ENCODE data around the gene CFDP1. TPM values are rescaled to one million over a fixed set of nuclear protein-coding genes. Genes with fewer than 3 reads are reported as not detected.

The CFDP1 gene
- total RNA-seq, 1 experiment from 2014 or later: 32.1 TPM

DNA sequence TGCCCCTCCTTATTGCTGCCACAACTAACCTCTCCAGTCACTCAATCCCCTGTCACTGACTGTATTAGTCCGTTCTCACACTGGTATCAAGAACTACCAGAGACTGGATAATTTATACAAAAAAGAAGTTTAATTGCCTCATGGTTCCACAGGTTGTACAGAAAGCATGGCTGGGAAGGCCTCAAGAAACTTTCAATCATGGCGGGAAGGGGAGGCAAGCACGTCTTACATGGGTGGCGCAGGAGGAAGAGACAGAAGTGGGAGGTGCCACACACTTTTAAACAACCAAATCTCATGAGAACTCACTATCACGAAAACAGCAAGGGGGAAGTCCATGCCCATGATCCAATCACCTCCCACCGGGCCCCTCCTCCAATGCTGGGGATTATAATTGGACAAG lies 95.9 kb downstream of the CFDP1 start:
- BruUV-seq (replicated peaks): no TSS peak
- intact Hi-C loops (cut with micrococcal nuclease): no loop called here
- Histone ChIP-seq H3K27ac (ENCODE audit: low read length) (no peak overlapping the region), H3K36me3 (ENCODE audit: low read depth, low read length) (0 out of 2 replicates have a peak, but pooled peaks cover 3% of the 10 kb centered on the region), H3K9ac (ENCODE audit: low read length) (no peak overlapping the region), H3K27me3 (ENCODE audit: low read length) (no peaks in the 10 kb centered on the region), H3K9me2 (replicated peaks; ENCODE audit: low read length) (no peaks in the 10 kb centered on the region), H4K20me1 (ENCODE audit: low read length) (no peaks in the 10 kb centered on the region), H3K9me3 (ENCODE audit: low read length) (no peaks in the 10 kb centered on the region), H3K4me2 (ENCODE audit: low read length) (no peak overlapping the region), H3K79me2 (ENCODE audit: low read length) (no peaks in the 10 kb centered on the region), H3K4me1 (ENCODE audit: insufficient read depth, low read length) (peaks cover 21% of the 10 kb centered on the region), H3K4me3 (ENCODE audit: low read length) (no peak overlapping the region), H2AFZ (ENCODE audit: low read length) (no peak overlapping the region), H3F3A (ENCODE audit: low read length, unreplicated experiment) (no peaks in the 10 kb centered on the region)
- no peak for DNase-seq
- no peak for TF ChIP-seq EZH2phosphoT487 (IDR thresholded peaks at IDR 0.05; ENCODE audit: borderline replicate concordance, low read length)
- TF ChIP-seq, protein P1, sequence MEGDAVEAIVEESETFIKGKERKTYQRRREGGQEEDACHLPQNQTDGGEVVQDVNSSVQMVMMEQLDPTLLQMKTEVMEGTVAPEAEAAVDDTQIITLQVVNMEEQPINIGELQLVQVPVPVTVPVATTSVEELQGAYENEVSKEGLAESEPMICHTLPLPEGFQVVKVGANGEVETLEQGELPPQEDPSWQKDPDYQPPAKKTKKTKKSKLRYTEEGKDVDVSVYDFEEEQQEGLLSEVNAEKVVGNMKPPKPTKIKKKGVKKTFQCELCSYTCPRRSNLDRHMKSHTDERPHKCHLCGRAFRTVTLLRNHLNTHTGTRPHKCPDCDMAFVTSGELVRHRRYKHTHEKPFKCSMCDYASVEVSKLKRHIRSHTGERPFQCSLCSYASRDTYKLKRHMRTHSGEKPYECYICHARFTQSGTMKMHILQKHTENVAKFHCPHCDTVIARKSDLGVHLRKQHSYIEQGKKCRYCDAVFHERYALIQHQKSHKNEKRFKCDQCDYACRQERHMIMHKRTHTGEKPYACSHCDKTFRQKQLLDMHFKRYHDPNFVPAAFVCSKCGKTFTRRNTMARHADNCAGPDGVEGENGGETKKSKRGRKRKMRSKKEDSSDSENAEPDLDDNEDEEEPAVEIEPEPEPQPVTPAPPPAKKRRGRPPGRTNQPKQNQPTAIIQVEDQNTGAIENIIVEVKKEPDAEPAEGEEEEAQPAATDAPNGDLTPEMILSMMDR (conservative IDR thresholded peaks at IDR 0.05; ENCODE audit: low read depth, low read length): no peak
- TF ChIP-seq EZH2 (IDR thresholded peaks at IDR 0.05; ENCODE audit: low read length, unreplicated experiment): no peak
- ChIA-PET POLR2A (ENCODE audit: unreplicated experiment) (no interaction called here), CTCF (no interaction called here)
- ATAC-seq: no peak

- H3K27ac ChIP-seq (ENCODE audit: low read length): no peak overlapping the region
- no peak overlapping the region for H2AFZ ChIP-seq (ENCODE audit: low read length)
- no peak overlapping the region for H3K9ac ChIP-seq (ENCODE audit: low read length)
- no TSS peak for BruUV-seq (replicated peaks)
- H3K9me2 ChIP-seq (replicated peaks; ENCODE audit: low read length): no peaks in the 10 kb centered on the region
- ChIA-PET POLR2A (ENCODE audit: unreplicated experiment) (no interaction called here), CTCF (no interaction called here)
- no peaks in the 10 kb centered on the region for H3K9me3 ChIP-seq (ENCODE audit: low read length)
- no peak for ATAC-seq
- peaks cover 12% of the 10 kb centered on the region for H3K4me1 ChIP-seq (ENCODE audit: insufficient read depth, low read length)
- 0 out of 2 replicates have a peak, but pooled peaks cover 3% of the 10 kb centered on the region for H3K36me3 ChIP-seq (ENCODE audit: low read depth, low read length)
- no peak overlapping the region for H3K4me3 ChIP-seq (ENCODE audit: low read length)
- no peaks in the 10 kb centered on the region for H3F3A ChIP-seq (ENCODE audit: low read length, unreplicated experiment)
- TF ChIP-seq EZH2 (IDR thresholded peaks at IDR 0.05; ENCODE audit: low read length, unreplicated experiment) (no peak), EZH2phosphoT487 (IDR thresholded peaks at IDR 0.05; ENCODE audit: borderline replicate concordance, low read length) (no peak)
- TF ChIP-seq, protein P1 (conservative IDR thresholded peaks at IDR 0.05; ENCODE audit: low read depth, low read length): no peak
- no peak overlapping the region for H3K4me2 ChIP-seq (ENCODE audit: low read length)
- no peaks in the 10 kb centered on the region for H3K27me3 ChIP-seq (ENCODE audit: low read length)
- H3K79me2 ChIP-seq (ENCODE audit: low read length): no peaks in the 10 kb centered on the region
- no peaks in the 10 kb centered on the region for H4K20me1 ChIP-seq (ENCODE audit: low read length)
- intact Hi-C loops (cut with micrococcal nuclease): no loop called here
- no peak for DNase-seq
These were observed 96.8 kb downstream of the CFDP1 start for GRCh38 chr16:75336521-75336920.

DNA sequence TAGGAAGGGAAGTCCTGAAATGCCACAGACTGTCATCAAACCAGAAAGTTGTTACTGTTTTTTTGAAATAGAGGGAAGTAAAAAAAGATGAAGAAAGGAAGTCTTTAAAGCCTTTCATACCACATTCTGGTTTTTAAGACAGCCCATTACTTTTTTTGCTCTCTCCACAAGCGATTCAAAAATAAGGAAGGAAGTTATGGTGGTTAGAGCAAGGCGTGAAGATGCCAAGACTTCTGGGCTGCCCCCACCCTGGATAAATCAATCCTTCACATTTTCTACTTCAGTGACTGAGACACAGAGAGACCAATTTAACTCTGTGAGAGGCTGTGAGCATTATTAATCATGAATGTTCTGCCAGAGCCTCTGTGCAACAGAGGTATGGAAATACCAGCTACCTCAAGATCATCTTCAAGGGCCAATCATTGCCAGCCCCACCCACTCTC lies 99.6 kb downstream of the CFDP1 start:
- H3F3A ChIP-seq (ENCODE audit: low read length, unreplicated experiment): no peaks in the 10 kb centered on the region
- ChIA-PET POLR2A (ENCODE audit: unreplicated experiment) (no interaction called here), CTCF (no interaction called here)
- H3K9ac ChIP-seq (ENCODE audit: low read length): no peak overlapping the region
- no peaks in the 10 kb centered on the region for H3K36me3 ChIP-seq (ENCODE audit: low read depth, low read length)
- BruUV-seq (replicated peaks): no TSS peak
- H3K9me2 ChIP-seq (replicated peaks; ENCODE audit: low read length): no peaks in the 10 kb centered on the region
- H3K27me3 ChIP-seq (ENCODE audit: low read length): no peaks in the 10 kb centered on the region
- no peaks in the 10 kb centered on the region for H3K9me3 ChIP-seq (ENCODE audit: low read length)
- no peaks in the 10 kb centered on the region for H4K20me1 ChIP-seq (ENCODE audit: low read length)
- no peak for TF ChIP-seq EZH2 (IDR thresholded peaks at IDR 0.05; ENCODE audit: low read length, unreplicated experiment)
- no peak for TF ChIP-seq EZH2phosphoT487 (IDR thresholded peaks at IDR 0.05; ENCODE audit: borderline replicate concordance, low read length)
- TF ChIP-seq, protein P1 (conservative IDR thresholded peaks at IDR 0.05; ENCODE audit: low read depth, low read length): no peak
- H3K27ac ChIP-seq (ENCODE audit: low read length): no peak overlapping the region
- no peak overlapping the region for H3K4me3 ChIP-seq (ENCODE audit: low read length)
- H3K4me1 ChIP-seq (ENCODE audit: insufficient read depth, low read length): no peaks in the 10 kb centered on the region
- no peak for ATAC-seq
- no peaks in the 10 kb centered on the region for H3K79me2 ChIP-seq (ENCODE audit: low read length)
- no peak overlapping the region for H3K4me2 ChIP-seq (ENCODE audit: low read length)
- DNase-seq: no peak
- intact Hi-C loops (cut with micrococcal nuclease): no loop called here
- H2AFZ ChIP-seq (ENCODE audit: low read length): no peak overlapping the region

All from PC-3 (cell line).